Dedifferentiated amniotic fluid mesenchymal stem cell (primary cell): ENCODE data around the gene POU2AF2.
"Not testable (repeated sequence)": the region's sequence is repeated elsewhere in the genome, so short reads cannot be mapped to it uniquely, and the experiment has no call there.

ENCODE experiments used
- DNase-seq: peaks from one replicate; pipeline ENCODE4 v3.0.0-alpha.2; 2016; ENCODE audit errors: extremely low spot score

The POU2AF2 gene

DNA sequence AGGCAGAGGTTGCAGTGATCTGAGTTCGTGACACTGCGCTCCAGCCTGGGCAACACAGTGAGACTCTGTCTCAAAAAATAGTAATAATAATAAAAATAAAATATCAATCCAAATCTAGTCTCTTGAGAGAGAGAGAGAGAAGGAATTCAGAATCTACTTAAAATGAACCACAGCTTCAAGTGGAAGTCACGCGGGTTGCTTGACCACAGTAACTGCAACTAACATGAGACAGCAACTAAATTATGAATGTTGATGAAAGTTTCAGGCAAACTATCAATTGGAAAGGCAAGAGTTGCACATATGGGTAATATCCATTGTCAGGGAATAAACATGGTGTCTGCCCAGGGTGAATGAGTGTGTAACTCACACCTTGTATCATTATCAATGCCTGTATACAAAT is 12.5 kb downstream of the POU2AF2 start:
- DNase-seq, result no peak

DNA sequence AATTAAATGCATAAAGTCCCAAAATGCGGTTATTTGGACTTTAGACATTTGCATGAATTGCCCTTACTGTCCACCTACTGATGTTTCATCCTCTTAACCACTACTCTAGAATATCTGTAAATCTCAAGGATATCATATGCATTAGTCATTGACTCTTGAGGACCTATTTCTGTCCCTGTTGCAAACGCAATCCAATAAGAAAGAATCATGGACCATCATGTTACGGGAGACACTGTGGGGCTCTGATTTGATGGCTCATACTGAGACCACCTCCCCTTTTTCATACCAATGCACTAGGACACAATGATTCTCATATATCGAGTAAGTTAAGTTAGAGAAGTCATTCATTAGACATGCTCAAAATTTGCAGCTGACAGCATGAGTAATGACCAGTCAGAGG is 14.4 kb downstream of the POU2AF2 start:
- no peak for DNase-seq

DNA sequence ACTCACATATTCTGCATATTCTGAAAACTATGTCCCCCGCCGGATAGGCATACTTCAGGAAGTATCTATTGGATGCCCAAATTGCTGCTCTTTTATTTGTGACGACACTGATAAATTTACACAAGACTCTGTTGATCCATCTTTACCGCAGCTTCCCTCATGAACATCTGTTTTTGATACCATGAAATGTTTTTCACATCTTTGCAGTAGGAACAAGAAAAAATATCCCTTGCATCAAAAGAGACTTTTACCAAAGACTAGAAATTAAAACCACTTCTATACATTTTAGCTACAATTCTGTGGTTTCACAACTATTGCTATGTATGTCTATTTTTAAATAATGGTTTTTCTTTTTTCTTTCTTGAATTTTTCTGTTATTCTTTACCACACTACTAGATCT is 15.3 kb downstream of the POU2AF2 start:
- no peak for DNase-seq

DNA sequence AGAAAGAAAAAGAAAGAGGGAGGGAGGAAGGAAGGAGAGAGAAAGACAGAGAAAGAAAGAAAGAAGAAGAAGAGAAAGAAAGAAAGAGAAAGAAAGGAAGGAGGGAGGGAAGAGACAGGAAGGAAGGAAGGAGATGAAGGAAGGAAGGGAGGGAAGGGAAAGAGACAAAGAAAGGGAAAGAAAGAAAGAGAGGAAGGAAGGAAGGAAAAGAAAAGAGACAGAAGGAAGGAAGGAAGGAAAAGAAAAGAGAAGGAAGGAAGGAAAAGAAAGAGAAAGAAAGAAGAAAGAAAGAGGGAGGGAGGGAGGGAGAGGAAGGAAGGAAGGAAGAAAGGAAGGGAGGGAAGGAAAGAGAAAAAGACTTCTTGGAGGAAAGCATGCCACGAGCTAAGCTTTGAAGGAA is 19.1 kb downstream of the POU2AF2 start:
- DNase-seq, result no peak

DNA sequence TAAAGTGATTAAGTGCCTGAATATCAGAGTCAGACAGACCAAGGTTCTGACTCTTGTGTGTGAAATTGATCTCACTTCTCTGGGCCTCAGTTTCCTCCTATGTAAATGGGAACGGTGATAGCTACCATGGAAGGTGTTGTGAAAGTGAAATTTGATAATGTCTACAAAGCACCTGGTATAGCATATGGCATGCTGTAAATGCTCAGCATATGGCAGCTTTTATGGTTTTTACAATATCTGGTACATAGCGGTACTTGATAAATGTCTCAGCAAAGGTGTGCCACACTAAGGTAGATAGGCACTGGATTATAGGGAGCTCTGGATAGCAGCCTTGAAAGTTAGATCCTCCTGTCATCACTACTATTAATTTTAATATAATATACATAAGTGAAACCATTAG is 19.9 kb downstream of the POU2AF2 start:
- no peak for DNase-seq

DNA sequence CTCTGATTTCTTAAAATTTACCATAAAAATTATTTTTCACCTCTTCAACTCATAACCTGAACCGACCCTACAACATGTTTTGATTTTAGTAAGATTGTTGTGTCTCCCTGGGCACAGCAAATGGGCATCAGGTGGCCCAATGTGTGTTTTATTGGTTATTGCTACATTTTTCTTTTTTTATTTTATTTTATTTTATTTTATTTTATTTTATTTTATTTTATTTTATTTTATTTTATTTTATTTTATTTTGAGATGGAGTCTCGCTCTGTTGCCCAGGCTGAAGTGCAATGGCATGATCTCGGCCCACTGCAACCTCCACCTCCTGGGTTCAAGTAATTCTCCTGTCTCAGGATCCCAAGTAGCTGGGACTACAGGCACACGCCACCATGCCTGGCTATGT is 22.8 kb downstream of the POU2AF2 start:
- DNase-seq, result not testable (repeated sequence)

DNA sequence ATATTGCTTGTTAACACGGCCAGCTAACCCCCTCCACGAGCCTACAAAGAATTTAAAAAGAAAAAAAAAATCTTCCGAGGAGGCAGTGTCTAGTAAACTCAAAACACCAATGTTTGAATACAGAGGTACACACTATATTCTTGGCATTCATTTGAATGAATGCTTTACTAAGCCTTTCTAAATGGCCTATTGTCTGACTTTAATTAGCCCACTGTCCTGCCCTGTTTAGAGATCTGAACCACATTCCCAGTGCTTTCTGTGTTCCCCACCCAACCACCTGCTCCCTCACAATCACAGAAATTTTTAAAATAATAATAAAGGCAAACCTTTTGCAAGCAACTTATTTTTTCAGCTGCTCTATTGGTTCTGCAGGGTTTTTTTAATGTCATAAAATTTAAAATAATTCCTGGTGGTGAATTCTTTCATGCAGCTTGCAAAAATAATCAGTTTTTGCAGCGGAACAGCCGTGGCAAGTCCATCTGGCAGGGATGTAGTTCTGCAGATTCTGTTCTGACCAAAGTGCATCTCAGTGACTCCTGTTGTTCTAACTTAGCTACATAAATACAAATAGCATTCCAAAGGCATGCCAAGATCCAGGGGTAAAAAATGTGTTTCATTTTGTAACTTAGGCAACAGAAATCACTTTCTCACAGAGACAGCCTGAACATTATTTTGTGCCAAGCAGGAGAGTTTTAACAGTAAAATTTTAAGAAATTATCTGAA is 23.8 kb downstream of the POU2AF2 start:
- peak; percentile 56 for DNase-seq

DNA sequence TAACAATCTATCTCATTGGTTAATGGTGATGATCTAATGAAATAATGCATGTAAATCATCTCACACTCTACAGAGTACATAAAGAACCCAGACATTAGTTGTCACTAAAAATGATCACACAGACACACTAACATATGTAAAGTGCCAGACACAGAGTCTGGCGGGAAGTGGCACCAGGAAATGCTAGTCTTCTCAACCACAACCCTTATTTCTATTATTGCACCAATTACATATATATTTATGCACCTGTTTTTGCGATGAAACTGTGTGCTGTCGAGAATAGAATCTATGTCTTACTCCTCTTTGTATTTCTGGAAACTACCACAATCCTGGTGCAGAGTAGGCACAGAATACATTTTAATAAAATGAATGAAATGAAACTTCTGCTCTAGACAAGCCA is 26.9 kb downstream of the POU2AF2 start:
- no peak for DNase-seq

DNA sequence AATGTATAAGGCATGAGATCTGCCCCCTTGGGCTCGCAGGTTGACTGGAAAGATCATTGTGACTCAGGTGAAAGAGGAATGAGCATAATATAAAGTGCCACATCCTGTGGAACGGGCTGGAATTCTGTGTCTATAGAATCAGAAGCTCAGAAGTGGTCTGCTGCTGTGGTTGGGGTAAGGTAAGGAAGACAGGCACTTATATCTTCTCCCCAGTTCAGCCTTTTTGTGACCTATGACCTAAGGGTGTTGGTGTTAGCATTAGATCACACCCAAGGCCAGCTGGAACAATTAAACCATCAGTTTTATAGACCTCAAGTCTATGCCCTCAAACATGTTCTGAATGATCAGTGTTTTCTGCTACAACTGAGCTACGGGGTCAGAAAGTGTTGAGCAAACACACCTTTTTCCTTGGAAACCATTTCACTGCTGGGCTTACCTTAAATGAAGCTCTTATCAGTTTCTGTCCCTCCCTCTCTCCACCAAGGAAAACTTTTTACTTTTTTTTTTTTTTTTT is 37.1 kb downstream of the POU2AF2 start:
- no peak for DNase-seq

DNA sequence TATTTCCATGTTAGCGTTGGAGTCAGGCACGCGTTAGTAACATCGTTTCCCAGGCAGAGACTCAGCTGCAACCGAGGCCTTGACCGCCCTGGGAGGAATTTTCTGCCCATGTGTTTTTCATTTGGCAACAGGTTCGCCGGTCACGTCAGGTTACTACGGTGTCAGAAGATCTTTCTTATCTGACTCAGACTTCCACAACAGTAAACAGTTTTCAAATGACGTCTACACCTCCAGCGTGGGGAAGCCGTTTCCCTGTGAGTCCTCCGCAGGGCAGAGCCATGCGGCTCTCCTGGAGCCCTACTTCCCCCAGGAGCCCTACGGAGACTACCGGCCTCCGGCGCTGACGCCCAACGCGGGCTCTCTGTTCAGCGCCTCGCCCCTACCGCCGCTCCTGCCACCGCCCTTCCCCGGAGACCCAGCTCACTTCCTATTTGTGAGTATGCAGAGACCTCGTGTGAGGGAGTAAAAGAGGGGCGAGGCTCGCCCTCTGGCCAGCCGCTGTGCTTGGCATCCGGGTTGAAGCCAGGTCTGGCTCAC is 38.5 kb downstream of the POU2AF2 start:
- DNase-seq, result no peak

DNA sequence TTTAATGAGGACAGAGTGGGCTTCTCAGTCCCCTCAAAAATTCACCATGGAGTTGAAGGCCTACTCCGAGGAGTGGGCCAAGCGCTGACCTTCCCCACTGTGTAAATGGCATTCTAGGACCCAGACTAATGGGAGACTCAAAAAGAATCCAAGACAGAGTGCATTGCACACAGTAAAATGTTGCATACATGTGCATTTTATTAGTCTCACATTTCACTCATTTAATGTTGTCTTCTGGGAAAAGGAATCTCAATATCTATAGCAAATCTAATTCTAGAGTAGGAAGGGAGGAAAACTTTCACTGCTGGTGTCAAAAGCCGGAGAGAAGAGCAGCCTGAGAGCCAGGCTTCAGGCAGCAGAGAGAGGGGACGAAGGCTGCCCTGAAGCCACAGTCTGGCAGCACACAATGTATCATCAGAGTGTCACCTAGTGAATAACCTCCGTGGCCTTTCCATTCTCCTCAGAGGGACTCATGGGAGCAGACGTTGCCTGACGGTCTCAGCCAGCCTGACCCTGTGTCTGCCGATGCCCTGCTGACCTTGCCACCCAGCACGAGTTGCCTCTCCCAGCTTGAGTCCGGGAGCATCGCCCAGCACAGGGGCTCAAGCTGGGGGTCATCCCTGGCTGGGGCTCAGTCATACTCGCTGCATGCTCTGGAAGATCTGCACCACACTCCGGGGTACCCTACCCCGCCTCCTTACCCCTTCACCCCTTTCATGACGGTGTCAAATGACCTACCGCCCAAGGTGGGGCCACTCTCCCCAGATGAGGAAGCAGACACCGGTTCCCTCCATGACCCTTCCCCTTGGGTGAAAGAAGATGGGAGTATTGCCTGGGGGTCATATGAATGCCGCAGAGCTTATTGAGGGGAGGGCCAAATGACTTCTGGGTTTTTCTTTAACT is 39.9 kb downstream of the POU2AF2 start:
- DNase-seq, result peak; percentile 16

DNA sequence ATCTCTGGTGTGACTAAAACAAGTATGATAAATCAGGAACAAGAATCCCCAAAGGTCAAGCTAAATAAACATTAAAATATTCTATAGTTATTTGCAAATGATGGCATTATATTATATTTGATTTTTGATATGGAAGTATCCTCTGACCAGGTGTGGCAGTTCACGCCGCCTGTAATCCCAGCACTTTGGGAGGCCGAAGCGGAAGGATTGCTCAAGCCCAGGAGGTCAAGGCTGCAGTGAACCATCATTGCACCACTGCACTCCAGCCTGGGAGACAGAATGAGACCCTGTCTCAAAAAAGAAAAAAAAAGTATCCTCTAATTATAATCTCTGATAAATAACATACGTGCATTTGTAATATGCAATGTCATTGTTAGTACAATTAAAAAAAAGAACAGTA is 46.2 kb downstream of the POU2AF2 start:
- DNase-seq, result no peak

DNA sequence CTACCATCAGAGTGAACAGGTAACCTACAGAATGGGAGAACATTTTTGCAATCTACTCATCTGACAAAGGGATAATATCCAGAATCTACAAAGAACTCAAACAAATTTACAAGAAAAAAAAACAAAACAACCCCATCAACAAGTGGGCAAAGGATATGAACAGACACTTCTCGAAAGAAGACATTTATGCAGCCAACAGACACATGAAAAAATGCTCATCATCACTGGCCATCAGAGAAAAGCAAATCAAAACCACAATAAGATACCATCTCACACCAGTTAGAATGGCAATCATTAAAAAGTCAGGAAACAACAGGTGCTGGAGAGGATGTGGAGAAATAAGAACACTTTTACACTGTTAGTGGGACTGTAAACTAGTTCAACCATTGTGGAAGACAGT is 46.9 kb downstream of the POU2AF2 start:
- not testable (repeated sequence) for DNase-seq

DNA sequence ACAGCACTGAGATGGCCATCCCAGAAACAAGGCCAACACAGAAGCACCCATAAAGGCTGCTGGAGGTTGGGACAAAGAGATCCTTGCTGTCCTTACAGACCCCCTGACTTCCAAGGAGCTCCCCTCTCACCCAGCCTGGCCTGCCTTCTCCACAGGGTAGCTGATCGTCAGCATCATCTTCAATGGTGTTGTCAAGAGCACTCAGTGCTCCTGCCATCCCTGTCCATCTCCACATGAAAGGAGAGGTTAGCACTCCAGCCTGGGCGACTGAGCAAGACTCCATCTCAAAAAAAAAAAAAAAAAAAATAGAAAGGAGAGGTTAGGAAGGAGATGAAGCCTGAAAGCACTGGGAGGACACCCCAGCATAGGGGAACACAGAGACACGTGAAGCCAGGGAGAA is 50.7 kb downstream of the POU2AF2 start:
- DNase-seq, result no peak

DNA sequence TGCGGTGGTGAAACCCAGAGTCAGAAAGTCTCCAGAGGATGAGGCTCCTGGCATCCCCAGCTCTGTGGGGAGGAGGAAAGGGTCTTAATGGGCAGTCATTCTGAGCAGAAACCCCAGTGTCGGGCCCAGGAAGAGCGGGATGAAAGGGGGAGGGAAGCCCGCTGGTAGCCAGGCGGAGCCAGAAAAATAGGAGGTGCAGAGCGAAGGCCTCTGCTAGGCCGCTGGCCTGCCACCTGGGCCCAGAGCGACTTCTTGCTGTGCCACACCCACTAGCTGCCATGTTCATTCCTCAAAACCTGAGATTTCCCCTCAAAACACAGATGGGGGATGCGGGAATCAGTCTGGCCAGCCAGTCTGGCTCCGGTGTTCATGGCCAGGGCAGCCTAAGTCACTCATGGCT is 52.2 kb downstream of the POU2AF2 start:
- DNase-seq, result no peak

DNA sequence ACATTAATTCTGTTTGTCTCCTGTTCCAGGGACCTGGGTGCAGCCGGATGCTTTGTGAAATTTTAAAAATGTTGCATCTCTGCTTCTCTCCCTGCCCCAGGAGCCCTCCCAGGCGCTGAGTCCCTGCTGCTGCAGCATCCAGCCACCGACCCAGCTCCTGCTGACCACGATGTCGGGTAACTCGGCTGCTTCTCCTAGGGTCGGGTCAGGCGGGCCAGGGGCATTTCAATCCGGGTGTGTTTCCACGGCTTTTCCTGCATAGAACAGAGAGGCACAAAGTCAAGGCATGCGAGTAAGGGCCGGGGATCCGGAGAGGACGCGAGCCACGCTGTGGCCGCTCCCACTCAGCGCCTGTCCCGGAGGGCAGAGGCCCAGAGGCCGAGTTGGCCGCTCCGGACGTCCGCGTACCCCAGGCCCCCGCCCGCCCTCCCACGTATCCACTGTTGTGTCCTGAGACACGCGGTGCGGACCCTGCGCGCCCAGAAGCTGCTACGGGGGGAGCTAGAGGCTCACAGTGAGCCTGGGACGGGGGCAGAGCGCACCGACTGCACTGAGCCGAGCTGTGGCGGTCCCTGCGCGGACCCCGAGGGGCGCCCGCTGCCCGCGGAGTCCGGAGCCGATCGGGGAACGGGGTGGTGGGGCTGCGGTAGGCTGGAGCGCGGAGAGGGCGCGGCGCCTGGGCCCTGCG is 53.0 kb downstream of the POU2AF2 start, which contains the start of gene POU2AF3:
Gene POU2AF3 (plus strand): TSS at position 134 of the 688 bp plus-strand sequence. CDS start 36 bp downstream, at position 170.
- DNase-seq, result no peak

DNA sequence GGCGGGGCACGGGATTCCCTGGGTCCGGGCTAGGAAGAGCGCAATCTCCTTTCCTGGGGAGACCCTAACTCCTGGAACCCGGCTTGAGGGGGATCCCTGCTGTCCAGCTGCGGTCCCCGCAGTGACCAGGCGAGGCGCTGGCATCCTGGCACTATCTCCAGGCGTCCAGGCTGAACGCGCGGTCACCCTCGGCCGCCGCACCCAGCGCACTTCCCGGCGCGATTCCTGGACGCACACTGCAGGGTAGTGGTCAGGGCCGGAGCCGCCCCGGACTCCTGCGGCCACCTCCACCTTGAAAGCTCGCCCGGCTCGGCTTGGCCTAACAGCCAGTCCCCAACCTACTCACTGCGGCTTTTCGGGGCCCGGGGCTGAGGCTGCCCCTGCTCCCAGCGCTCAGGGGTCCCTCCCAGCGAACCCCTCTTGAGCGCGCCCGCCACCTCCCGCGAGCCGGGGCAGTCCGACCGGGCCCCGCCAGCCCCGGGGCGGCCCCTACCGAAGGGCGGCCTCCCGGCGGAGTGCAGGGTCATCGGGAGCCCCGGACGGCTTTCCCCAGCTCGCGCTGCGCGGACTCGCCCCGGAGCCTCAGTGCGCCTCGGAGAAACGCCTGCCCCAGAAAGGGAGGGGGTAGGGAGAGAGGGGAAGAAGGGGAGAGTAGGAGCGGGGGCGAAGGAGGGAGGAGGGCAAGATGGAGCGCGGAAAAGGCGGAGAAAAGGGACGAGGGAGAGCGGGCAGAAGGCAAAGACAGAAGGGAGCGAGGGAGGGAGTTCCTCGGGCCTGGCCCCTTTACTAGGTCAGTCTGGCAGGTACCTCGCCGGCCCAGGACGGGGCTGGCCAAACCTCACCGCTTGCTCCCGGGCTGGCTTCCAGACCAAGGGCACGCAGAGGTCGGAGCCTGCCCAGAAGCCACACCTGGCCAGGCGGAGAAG is 53.8 kb downstream of the POU2AF2 start:
- DNase-seq, result no peak

DNA sequence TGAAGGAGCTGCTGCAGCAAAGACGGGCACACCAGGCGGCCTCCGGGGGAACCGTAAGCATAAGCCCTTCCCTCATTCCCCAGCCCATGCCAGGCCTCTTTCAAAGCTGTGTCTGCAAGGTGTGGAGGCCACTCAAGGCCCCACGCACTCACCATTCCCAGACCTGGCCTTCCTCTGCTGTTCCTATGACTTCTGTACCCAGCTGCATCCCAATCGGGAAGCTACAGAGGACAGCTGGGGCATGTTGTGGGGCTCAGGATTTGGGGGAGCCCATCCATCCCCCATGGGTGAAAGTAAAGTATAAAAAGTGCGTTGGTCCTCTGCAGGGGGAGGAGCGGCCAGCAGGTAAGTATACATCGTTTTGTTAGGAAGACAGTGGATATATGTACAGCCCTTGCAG is 55.0 kb downstream of the POU2AF2 start:
- DNase-seq, result no peak

DNA sequence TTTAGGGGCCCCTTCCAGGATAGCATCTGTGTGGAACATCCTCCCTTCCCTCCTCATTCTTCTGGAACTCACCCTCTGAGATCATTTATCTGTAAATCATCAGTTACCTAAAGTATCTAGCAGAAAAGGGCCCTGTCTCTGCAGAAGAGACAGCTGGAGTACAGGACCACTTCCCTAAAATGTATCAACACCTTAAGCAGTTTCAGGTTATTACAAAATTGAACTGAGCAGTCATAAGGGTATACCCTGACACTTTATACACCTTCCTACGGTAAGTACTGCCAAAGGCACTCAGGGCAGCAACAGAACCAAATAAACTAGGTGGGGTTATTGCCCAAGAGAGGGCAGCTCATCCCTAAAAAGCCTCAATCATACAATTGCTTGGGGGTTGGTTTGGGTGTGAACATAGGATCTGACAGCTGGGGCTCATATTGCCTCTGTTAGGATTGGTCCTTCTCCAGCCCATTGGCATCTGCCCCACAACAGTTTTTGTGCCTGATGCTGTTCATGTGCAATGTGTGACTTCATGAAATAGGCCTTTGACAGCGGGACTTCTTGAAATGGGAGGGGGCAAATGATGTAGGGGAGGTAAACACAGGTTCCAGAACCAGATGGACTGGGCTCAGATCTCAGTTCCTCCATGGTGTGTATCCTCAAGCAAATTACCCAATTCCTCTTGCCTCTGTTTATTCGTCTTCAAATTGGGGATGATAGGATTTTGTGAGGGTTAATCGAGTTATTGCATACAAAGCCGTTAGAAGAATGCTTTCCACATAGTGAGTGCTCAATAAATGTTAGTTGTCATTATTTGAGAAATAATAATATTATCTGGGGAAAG is 55.7 kb downstream of the POU2AF2 start:
- no peak for DNase-seq

DNA sequence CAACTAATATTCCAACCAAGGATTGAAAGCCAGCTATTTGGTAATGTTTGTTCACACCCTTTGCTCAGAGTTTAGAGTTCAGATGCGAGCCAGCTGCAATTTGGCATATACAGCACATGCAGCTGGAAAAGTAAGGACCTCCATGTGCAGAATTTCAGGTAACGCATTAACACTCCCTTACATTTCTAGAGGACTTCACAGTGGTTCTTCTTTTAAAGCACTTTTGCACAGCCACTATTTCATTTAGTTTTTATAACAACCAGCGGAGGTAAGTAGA is 56.3 kb downstream of the POU2AF2 start:
- no peak for DNase-seq
